Stimulated activated CD4-positive, alpha-beta T cell treated with anti-CD3 and anti-CD28 coated beads, Interleukin-1b, Interleukin-23, amount 100 ng/mL, for 4 hours (primary cell): ENCODE data around the gene RSPRY1.
"Not testable (repeated sequence)": the region's sequence is repeated elsewhere in the genome, so short reads cannot be mapped to it uniquely, and the experiment has no call there.

Experiments
- DNase-seq, 2 donors: peaks; one replicate each; pipeline ENCODE4 v3.0.0-alpha.2; 2020; ENCODE audit warnings: low read depth in 2 of 2

Gene RSPRY1

GRCh38 chr16:57255686-57256415, 69.7 kb downstream of the RSPRY1 start:
- no peak for DNase-seq

DNA sequence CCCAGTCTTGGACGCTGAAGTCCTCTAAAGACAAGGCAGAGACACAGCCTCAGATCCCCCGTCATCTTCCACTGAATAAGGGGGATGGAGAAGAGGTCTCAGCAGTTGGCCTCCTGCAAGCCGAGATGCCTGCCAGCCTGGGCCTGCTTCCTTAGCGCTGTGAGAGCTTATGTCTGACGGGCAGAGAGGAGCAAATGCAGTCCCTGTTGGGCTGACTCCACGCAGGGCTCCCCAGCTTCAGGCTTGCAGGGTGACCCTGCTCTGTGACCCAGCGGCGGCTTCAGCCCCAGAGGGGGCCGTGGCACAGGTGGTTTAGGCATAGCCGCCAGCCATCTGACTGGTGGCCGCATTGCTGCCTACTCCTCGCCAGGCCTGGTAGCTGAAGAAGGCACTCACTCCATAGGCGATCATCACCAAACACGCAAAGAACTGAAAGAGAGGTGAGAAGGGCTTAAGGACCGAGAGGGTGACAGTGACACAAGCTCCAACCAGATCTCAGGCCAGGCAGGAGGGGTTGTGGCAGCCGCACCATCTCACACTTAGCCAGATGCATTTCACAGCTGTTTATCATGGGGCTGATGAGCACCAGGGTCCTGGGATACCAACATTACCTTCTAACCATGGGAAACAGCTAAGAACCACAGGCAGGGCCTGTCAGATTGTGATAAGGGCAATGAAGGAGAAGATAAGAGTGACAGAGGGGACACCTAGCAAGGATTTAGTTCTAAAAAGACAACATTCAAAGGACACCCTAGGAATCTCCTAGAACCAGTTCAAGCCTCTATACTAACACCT, 70.7 kb downstream of the RSPRY1 start:
- no peak for DNase-seq

- DNase-seq: no peak
Observed at GRCh38 chr16:57257455-57258070, 71.4 kb downstream of the RSPRY1 start.

GRCh38 chr16:57258226-57258909, 72.2 kb downstream of the RSPRY1 start:
- DNase-seq: no peak

- no peak for DNase-seq
Observed at GRCh38 chr16:57258910-57259475, 72.9 kb downstream of the RSPRY1 start.

GRCh38 chr16:57260294-57260929, 74.3 kb downstream of the RSPRY1 start:
- no peak for DNase-seq

DNA sequence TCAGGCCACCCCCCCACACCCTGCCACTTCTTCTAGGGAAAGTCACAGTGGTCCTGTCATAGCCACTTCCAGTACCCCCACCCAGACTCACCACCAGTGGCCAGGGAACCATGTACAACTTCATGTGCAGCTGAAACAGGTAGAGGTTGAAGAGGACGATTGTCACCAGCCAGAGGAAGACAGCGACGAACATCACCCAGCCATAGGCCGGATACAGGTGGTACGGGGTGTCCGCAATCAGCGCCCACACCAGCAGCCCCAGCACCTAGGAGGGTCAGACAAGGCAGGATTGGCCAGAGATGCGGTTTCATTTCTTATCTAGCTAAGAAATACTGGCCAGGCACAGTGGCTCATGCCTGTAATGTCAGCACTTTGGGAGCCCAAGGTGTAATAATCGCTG, 75.7 kb downstream of the RSPRY1 start:
- no peak for DNase-seq

DNA sequence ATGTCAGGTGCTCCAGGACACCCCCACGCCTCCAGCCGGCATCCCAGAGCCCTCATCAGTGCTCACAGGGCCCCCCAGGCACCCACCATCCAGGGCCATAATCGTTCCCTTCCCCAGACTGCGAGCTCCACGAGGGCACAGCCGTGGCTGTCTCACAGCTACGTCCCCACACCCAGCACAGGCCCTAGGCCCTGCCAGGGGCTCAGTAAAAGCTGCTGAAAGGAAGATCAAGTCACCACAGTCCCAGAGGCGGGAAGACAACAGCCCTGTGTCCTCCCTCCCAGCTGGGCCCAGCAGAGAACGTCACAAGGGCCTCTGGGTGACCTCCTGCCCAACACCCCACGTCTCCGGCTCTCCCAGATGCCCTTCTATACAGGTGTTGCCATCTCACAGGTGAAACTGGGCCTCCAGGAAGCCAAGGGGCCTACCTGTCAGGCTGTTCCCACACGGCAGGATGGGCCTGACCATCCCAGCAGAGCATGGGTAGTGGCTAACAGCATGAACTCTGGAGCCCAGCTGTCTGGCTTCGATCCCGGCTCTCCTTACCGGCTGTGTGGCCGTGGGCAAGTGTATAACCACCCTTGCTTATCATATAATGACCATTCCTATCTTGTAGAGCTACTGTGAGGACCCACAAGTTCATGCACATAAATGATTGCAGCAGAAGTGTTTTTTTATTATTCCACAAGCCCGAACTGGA, 76.9 kb downstream of the RSPRY1 start:
- no peak for DNase-seq

DNA sequence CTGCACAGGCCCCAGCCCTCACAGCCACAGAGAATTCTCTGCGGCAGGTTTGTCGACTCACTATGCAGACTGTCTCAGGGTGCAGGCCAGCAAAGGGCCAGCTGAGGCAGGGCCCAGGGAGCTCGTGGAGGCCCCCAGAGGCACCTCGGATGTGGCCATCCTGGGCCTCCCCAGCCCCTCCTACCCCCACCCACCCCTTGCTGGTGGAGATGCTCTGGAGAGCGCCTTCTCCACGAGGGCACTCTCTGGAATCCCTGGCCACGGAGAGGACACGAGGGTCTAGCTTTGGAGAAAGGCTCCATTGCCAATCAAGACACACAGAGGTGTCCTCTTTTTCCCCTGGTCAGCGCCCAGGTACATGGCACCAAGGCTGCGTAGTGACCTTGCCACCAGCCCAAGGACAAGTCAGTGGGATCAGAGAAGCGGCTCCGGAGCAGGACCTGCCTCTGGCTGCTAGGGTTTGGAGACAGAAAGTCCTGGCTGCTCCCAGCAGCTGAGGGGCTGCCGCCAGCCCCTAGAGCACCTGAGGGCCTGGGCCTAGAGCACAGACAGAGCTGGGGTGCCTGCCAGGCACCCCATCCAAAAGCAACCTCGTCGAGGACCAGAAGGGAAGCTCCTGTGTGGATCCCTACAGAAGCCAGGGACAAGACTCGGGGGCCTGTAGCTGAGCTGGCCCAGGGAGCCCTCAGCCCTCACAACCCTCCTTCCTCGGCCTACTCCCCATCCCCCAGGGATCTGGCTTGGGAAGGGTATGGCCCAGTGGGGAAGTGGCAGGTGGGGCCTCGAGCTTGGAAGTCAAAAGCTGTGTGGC, 77.6 kb downstream of the RSPRY1 start:
- DNase-seq: no peak

- DNase-seq: no peak
Observed at GRCh38 chr16:57264381-57264780, 78.3 kb downstream of the RSPRY1 start.

GRCh38 chr16:57264950-57265371, 78.8 kb downstream of the RSPRY1 start:
- DNase-seq: no peak

- DNase-seq: no peak
Observed at GRCh38 chr16:57265850-57266530, 79.9 kb downstream of the RSPRY1 start.

- DNase-seq: no peak
Observed at GRCh38 chr16:57266531-57267260, 80.6 kb downstream of the RSPRY1 start.

GRCh38 chr16:57267343-57267742, 81.2 kb downstream of the RSPRY1 start:
- not testable (repeated sequence) for DNase-seq

GRCh38 chr16:57268804-57269800, 83.0 kb downstream of the RSPRY1 start:
- DNase-seq: no peak

DNA sequence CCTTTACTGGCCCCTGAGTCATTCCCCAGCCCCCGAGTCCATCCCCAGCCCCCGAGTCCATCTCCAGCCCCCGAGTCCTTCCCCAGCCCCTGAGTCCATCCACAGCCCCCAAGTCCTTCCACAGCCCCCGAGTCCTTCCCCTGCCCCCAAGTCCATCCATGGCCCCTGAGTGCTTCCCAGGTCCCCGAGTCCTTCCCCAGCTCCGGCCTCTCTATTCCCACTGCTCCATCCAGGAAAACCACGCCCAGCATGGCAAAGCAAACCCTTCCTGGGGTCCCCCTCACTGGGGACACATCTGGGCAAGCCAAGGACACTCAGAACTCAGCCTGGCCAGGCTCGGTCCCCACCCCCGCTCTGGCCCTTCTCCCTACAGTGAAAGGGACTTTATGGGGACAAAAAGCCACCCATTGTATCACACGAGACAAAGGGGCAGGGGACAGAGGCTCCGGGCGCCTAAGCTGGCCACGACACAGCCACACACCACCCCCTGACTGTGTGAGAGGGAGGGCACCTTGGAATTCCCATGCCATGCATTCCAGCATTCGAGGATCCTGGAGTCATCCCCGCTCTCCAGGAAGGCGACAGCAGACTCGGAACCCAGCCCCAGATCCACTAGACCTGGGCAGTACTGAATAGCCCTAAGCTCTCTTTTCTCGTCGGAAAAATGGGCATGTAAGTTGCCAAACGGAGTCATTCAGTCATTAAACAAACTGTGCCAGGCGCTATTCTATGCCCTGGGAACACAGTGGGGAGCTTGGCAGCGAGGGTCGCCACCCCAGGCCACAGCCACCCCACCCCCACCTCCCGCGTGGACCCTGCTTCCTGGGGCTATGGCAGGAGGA, 84.3 kb downstream of the RSPRY1 start:
- no peak for DNase-seq

- DNase-seq: no peak
Observed at GRCh38 chr16:57271063-57271345, 84.9 kb downstream of the RSPRY1 start.
